ENCODE data around the gene RPN1. TPM values are rescaled to one million over a fixed set of nuclear protein-coding genes. Genes with fewer than 3 reads are reported as not detected.
"Not testable (repeated sequence)": the region's sequence is repeated elsewhere in the genome, so short reads cannot be mapped to it uniquely, and the experiment has no call there.

RPN1 gene
- total RNA-seq, 1 donor from 2014 or later, result 339 TPM

DNA sequence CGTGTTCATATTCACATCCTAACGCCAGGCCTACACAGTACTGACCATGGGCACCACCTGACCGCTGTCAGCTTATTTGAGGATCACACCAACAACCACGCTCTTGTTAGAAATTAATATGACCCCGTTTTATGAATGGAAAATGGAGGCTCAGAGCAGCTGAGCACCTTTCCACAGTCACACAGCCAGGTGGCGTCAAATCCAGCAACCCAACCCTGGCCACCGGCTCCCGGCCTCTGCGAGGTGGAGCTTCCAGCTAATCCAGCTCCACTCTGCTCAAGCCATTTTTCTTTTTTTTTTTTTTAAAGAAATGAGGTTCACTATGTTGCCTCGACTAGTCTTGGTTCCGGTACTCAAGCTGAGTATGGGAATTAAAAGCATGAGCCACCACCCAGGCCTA, 41.3 kb downstream of the RPN1 start:
- DNase-seq (ENCODE audit: low read depth), result no peak

GRCh38 chr3:128607710-128608048, 42.9 kb downstream of the RPN1 start:
- no peak for DNase-seq (ENCODE audit: low read depth)

DNA sequence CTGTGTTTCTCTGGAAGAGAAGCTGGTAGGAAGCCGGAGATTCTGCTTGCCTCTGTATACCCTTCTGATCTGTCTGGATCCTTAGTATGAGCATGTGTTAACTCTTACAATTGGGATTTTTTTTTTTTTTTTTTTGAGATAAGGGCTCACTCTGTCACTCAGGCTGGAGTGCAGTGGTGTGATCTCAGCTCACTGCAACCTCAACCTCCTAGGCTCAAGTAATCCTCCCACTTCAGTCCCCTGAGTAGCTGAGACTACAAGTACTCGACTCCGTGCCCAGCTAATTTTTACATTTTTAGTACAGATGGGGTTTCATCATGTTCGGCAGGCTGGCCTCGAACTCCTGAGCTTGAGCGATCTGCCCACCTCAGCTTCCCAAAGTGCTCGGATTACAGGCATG, 44.5 kb downstream of the RPN1 start:
- no peak for DNase-seq (ENCODE audit: low read depth)

DNA sequence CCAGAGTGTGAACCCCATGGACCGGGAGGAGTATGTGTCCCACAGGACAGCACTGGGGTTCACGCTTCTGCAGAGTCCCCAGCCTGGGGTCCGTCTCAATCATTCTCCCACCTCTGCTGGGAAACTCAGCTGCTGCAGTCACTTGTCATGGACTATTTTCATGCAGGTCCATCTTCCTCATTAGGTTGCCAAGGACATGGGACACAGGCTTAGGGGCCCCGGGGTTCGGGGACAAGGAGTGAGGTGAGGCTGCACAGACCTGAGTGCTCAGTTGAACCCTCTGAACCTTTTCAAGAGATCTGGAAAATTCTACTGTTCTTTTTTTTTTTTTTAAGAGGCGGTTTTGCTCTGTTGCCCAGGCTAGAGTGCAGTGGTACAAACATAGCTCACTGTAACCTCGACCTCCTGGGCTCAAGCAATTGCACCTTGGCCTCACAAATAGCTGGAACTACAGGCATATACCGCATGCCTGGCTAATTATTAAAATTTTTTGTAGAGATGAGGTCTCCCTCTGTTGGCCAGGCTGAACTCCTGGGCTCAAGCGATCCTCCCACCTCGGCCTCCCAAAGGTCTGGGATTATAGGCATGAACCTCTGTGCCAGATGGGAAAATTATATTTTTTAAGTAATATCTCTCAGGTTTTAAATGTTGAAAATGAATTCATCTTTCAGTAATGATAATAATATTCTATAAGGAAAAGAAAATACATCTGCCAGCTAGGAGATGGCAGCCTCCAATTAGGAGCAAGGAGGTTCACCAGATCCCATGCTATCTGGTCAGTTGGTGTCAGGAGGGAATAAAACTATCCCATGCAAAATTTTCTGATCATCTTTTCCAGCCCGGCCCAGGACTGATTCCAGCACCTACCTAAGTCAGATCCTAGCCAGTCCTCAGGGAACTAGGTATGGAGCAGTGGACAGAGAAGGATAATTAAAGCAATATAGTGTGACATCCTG, 45.2 kb downstream of the RPN1 start:
- peak; percentile 69 for DNase-seq (ENCODE audit: low read depth)

DNA sequence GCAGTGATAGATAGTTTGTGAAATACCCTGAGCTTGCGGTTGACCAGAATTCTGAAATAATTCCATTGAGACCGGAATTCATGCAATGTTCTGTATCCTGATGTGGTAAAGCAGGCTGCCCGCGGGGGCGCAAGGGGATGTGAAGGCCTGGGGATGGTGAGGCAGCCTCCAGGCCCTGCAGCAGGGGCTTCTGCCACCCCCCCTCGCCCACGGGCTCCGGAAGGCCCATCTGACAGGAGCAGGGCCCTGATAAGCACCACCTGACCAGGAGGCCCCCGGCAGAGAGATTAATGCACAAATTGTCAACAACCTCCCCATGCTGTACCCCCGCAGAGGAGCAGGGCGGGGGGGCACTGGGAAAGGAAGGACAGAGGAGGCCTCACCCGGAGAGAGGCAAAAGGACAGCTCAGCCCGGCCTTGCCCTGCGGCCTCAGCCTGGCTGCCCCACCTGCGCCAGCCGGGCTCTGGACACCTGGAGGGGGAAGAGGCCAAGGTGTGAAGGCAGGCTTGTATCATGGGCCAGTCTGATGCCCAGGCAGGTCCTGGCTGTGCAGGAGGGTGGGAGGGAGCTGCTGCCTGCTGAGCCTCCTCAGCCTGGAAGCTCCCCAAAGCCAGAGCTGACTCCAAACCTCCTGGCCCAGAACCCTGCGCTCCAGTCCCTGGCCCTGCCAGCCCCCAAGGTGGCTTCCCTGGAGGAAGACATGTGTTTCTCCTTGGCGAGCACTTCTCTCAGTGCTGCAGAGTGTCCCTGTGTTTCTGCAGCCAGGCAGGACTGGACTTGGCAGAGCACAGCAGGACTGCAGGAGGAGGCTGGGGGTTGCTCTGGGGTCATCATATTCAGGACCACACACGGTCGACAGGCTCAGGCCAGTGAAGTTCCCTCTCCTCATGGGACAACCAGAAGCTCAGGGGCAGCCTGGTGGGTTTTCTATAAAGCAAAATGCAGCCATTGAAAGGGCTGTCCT, 46.5 kb downstream of the RPN1 start:
- DNase-seq (ENCODE audit: low read depth), result no peak

GRCh38 chr3:128603313-128603712, 47.3 kb downstream of the RPN1 start:
- no peak for DNase-seq (ENCODE audit: low read depth)

DNA sequence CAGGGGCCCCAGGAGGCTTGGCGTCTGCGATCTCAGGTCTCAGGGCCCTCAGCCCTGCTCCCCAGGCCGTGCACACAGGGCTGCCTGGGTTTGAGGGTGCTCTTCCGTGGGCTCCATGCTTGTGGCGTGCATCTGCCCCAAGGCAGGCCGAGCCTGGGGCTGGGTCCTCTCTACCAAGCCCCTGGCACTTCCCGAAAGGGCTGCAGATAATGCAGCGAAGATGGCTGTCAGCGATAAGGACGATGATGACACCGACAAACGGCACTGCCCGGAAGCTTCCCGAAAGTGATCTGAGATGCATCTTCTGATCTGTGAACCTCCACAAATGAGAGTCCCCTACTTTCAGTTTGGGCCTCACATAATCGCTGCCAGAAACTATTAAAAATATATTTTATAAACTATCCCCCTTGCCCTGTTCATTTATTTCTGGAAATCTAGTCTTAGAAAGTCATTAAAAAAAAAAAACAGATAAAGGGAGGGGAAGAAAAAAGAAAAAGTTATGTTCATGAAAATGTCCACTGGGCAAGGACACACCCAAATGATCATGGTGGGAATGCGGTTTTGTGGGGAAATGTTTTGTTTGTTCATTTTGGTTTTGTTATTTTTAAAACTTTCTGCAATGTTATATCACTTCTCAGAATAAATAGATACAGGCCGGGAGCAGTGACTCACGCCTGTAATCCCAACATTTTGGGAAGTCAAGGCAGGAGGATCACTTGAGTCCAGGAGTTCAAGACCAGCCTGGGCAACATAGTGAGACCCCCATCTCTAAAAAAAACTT, 51.5 kb downstream of the RPN1 start:
- no peak for DNase-seq (ENCODE audit: low read depth)

DNA sequence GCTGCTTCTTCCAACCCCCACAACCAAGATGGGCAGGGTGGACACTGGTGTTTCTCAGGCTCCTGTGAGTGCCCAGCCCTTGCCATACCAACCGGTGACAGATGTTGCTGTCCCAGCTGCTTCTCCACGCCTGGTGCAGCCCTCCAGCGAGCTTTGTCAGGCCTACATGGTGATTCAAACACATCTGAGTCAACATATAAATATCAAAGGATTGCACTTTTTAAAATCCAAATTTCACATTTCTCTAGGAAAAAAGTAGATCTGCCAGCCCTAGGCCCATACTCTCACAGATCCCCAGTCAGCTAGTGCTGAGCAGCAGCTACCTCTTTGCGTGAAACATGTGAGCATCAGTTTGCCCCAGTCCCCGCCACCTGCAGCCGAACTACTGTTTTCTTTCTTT, 52.7 kb downstream of the RPN1 start:
- DNase-seq (ENCODE audit: low read depth), result no peak

GRCh38 chr3:128592864-128593263, 57.8 kb downstream of the RPN1 start:
- no peak for DNase-seq (ENCODE audit: low read depth)

DNA sequence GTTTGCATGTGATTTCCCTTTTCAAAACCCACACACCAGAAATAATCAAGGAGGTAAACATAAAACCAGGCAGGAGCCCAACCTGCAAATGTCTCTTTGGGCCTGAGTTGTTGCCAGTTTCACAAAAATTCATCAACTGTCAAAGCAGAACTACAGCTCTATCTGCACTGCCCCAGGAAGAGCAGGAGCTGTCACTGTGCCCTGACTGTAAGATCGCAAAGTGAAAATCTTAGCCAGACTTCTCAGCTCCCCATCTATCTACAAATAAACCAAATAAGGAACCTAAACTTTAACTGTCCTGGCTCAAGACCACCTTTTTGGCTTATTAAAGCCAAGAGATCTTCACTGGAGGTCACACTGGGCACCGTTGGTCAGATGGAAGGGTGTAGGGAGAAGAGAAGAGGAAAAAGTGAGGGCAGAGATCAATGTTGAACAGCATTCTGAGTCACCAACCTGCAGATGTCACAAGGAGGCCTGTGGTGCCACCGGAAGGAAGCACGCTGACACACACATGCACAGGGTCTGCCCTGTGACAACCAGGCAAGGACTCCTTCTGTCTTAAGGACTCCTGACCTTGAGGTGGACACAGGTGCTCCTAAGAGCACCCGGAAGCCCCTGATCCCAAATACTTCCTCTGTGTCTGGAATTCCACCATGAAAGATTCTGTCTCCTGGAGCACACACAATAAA, 58.7 kb downstream of the RPN1 start:
- no peak for DNase-seq (ENCODE audit: low read depth)

- no peak for DNase-seq (ENCODE audit: low read depth)
Measured at GRCh38 chr3:128590948-128591347, 59.7 kb downstream of the RPN1 start.

DNA sequence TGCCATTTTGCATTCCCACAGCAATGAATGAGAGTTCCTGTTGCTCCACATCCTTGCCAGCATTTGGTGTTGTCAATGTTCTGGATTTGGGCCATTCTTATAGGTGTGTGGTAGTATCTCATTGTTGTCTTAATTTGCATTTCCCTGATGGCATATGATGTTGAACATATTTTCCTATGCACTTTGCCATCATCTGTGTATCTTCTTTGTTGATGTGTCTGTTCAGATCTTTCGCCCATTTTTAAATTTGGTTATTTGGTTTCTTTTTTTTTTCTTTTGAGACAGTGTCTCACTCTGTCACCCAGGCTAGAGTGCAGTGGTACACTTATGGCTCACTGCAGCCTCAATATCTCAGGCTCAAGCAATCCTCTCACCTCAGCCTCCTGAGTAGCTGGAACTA, 60.6 kb downstream of the RPN1 start:
- not testable (repeated sequence) for DNase-seq (ENCODE audit: low read depth)

GRCh38 chr3:128588147-128588546, 62.5 kb downstream of the RPN1 start:
- no peak for DNase-seq (ENCODE audit: low read depth)

DNA sequence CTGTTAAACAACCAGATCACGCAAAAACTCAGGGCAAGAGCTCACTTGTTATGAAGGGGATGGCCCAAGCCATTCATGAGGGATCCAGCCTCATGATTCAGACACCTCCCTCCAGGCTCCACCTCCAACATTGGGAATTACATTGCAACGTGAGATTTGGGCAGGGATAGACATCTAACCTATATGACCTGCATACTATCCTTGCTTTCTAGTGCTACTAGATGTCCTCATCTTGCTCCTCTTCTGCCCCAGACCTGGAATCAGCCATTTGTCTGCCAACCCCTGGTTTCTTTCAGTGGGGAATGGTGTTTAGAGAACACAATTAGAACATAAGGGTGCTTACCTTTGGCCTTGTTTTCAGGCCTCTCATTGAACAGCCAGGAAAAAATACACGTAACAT, 63.2 kb downstream of the RPN1 start:
- no peak for DNase-seq (ENCODE audit: low read depth)

- DNase-seq (ENCODE audit: low read depth), result not testable (repeated sequence)
Measured at GRCh38 chr3:128586932-128587331, 63.7 kb downstream of the RPN1 start.

GRCh38 chr3:128586391-128586790, 64.2 kb downstream of the RPN1 start:
- DNase-seq (ENCODE audit: low read depth), result not testable (repeated sequence)

GRCh38 chr3:128585974-128586373, 64.6 kb downstream of the RPN1 start:
- no peak for DNase-seq (ENCODE audit: low read depth)

DNA sequence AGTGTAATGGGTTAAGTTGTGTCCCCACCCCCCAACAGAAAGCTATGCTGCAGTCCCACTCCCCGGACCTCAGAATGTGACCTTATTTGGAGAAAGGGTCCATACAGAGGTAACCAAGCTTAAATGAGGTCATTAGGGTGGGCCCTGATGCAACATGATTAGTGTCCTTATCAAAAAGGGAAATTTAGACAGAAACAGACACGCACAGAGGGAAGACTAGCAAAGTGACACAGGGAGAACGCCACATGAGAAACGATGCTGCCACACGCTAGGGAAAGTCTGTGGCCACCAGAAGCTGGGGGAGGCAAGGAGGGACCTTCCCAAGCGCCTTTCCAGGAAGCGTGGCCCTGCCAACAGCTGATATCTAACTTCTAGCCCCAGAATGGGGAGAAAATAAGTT, 65.4 kb downstream of the RPN1 start:
- DNase-seq (ENCODE audit: low read depth), result no peak

DNA sequence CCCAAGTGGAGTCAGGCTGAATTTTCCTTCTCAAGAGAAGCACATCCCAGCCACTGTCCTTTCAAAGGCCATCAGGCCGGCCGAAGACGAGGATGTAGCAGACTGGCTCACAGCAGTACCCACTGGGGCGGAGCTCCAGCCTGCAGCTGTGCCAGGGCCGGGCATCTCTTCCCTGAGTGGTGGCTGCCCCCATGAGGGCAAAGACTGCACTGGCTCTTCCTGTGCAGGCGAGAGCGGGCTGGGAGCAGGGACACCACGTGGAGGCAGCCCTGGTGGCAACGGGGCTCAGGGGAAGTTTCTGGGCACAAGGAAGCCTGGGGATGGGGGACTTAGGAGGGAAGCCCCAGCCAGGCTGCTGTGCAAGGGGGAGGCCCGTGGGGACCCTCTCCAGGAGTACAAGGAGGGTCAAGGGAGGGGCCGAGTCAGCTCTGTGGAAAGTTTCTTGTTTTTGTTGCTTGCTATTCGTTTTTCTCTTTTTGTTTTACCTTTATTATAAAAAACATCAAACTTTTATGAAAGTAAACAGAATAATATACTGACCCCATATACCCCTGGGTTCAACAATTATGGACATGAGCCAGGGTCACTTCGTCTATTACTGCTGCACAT, 66.1 kb downstream of the RPN1 start:
- peak; percentile 57 for DNase-seq (ENCODE audit: low read depth)

DNA sequence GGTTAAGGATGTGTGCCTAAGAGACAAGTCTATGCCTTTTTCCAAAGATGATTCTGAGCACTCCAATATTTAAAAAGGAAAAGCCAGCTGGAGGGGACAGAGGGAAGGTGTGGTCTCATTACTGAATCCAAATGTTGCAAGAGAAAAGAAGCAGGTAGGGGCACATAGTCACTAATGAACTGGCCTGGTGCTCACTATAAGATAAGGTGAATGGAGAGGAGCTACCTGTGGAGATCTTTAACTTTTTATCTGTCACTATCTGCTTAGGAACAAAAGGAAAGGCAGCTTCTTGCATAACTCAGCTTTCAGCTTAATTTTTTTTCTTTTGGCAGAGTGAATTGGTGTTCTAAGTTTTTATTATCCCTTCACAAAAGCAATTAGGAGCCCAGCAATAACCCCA, 69.1 kb downstream of the RPN1 start:
- no peak for DNase-seq (ENCODE audit: low read depth)

- DNase-seq (ENCODE audit: low read depth), result no peak
Measured at GRCh38 chr3:128579927-128580326, 70.7 kb downstream of the RPN1 start.

Measured in renal cortical epithelial cell (primary cell).